Measurements from ENCODE around the gene TSTD1. TPM values are rescaled to one million over a fixed set of nuclear protein-coding genes. Genes with fewer than 3 reads are reported as not detected.

TSTD1 gene
- total RNA-seq, 4 donors from 2014 or later: 15.7 to 46.9 (median 37.4) TPM

DNA sequence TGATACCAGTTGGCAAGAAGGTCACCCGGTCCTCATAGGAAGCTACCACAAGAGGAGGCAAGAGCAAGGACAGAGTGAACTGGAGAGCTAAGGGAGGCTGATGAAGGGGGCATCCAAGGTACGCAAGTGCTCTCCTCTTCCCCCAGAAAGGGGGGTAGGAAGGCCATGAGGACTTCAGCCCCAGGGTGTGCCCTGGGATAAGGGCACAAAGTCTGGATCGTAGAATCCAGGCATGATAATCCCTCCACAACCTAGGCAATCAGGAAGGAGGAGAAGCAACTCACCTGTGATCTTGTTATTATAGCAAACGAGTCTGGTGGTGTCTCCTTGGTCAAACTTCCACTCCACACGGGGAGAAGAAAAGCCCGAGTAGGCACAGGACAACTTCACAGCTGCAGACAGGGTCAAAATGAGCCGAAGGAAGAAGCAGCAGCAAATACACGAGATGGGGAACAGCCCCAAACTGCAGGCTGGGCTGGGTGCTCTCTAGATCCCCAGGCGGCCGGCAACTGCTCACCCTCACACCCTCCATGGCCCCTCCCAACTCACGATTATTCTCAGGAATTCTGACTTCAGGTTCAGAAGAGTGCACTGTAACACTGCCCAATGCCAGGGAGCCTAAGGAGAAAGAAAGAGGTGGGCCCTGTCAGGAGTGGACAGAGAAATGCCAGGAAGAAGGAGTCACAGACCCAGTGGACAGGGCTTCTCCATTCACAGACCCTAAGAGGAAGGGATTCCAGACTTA is 37.9 kb downstream of the TSTD1 start:
- TF ChIP-seq EP300 (IDR thresholded peaks at IDR 0.05) (no peak), POLR2A (IDR thresholded peaks at IDR 0.05) (no peak)
- TF ChIP-seq, protein P1, sequence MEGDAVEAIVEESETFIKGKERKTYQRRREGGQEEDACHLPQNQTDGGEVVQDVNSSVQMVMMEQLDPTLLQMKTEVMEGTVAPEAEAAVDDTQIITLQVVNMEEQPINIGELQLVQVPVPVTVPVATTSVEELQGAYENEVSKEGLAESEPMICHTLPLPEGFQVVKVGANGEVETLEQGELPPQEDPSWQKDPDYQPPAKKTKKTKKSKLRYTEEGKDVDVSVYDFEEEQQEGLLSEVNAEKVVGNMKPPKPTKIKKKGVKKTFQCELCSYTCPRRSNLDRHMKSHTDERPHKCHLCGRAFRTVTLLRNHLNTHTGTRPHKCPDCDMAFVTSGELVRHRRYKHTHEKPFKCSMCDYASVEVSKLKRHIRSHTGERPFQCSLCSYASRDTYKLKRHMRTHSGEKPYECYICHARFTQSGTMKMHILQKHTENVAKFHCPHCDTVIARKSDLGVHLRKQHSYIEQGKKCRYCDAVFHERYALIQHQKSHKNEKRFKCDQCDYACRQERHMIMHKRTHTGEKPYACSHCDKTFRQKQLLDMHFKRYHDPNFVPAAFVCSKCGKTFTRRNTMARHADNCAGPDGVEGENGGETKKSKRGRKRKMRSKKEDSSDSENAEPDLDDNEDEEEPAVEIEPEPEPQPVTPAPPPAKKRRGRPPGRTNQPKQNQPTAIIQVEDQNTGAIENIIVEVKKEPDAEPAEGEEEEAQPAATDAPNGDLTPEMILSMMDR (IDR thresholded peaks at IDR 0.05): no peak
- WGBS, 2 donors: 85 to 86% methylated on average over 11 of the region's 11 CpGs
- Histone ChIP-seq H3K27me3 (no peaks in the 10 kb centered on the region), H3K9me3 (no peaks in the 10 kb centered on the region), H3K4me1 (peaks cover 0 to 3% (median 0%) of the 10 kb centered on the region in 4 donors), H3K4me3 (no peak overlapping the region), H3K27ac (no peak overlapping the region), H3K36me3 (peaks cover 0 to 27% (median 5%) of the 10 kb centered on the region in 3 donors)
- DNase-seq (ENCODE audit: low spot score in 2 of 2): no peak

DNA sequence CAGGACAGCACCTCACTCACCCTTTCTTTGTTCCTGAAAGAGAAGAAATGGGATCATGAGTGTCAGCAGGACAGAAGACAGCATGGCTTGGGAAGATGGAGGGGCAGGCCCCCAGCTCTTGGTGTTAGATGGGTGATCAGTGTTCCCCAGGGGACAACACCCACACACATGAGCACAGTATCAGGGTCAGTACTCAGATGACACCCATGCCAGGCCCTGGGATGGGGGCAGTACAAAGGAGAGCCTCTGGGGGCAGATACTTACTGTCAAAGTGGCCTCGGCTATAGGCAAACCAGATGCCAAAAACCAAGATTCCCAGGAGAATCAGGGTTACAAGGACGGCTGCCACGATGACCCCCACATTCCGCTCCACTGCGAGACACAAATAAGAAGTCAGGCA is 39.4 kb downstream of the TSTD1 start:
- Histone ChIP-seq H3K27ac (no peak overlapping the region), H3K36me3 (peaks cover 0 to 27% (median 5%) of the 10 kb centered on the region in 3 donors), H3K4me3 (no peak overlapping the region), H3K27me3 (no peaks in the 10 kb centered on the region), H3K4me1 (peaks cover 0 to 3% (median 0%) of the 10 kb centered on the region in 4 donors), H3K9me3 (no peaks in the 10 kb centered on the region)
- WGBS, 2 donors: 80 to 85% methylated on average over 5 of the region's 5 CpGs
- TF ChIP-seq POLR2A (IDR thresholded peaks at IDR 0.05) (no peak), EP300 (IDR thresholded peaks at IDR 0.05) (no peak)
- TF ChIP-seq, protein P1 (IDR thresholded peaks at IDR 0.05): no peak
- DNase-seq (ENCODE audit: low spot score in 2 of 2): no peak

DNA sequence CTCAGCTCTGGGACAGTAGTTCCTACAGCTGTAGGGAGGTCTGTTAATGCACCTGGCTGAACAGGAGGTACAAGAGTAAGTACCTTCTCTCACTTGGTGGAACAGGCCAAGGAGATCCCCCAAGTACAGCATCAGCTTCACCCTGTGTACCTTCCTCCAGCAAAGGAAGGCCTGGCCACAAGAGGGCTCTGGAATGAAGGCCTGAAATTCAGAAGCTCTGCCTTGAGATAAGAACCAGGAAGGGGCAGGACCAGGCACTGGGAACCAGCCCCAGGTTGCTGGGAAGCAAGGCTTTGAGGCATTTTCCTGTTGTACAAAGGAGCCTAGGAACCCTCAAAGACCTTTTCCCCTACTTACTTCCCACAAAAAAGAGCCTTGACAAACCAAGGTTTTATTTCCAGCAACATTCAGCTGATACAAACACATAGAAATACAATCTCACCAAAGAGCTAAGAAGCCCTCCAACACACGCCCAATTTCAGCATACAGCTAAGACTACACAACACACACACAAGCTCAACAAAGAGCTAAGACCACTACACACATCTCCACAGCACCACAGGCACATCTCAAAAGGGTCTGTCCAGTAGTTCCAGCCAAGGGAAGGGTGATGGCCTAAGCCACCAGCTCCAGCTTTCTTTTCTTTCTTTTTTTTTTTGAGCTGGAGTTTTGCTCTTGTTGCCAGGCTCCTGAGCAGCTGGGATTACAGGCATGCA is 41.3 kb downstream of the TSTD1 start:
- Histone ChIP-seq H3K9me3 (no peaks in the 10 kb centered on the region), H3K27ac (peak overlapping the region in 1 of 4 donors; percentile 48), H3K4me3 (no peak overlapping the region), H3K36me3 (peaks cover 0 to 27% (median 5%) of the 10 kb centered on the region in 3 donors), H3K27me3 (no peaks in the 10 kb centered on the region), H3K4me1 (peaks cover 0 to 3% (median 0%) of the 10 kb centered on the region in 4 donors)
- WGBS, 2 donors: 65 to 83% methylated on average over 1 of the region's 1 CpG
- peak in 1 of 2 donors; percentile 41 for DNase-seq (ENCODE audit: low spot score in 2 of 2)
- TF ChIP-seq, protein P1 (IDR thresholded peaks at IDR 0.05): peak; percentile 22 to 53 (median 43)
- TF ChIP-seq POLR2A (IDR thresholded peaks at IDR 0.05): no peak
- TF ChIP-seq EP300 (IDR thresholded peaks at IDR 0.05): peak in 1 of 2 donors; percentile 37

DNA sequence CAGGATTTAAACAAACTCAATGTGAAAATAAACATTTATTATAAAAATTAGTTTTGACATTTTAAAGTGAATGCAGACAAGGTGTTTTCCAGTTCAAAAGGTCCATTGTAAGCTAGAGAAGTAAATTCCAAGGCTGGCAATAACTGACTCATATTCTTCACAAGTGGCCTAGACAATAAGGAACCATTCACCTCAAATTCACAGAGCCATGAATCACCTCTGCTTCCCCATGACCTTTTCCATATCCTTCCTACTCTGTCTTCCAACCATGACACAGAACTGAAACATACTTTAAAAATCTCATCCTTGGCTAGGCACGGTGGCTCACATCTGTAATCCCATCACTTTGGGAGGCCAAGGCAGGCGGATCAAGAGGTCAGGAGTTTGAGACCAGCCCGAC is 42.6 kb downstream of the TSTD1 start:
- H3K27ac ChIP-seq: no peak overlapping the region
- peaks cover 0 to 27% (median 5%) of the 10 kb centered on the region in 3 donors for H3K36me3 ChIP-seq
- DNase-seq (ENCODE audit: low spot score in 2 of 2): no peak
- H3K4me1 ChIP-seq: peaks cover 0 to 3% (median 0%) of the 10 kb centered on the region in 4 donors
- H3K4me3 ChIP-seq: no peak overlapping the region
- TF ChIP-seq EP300 (IDR thresholded peaks at IDR 0.05) (no peak), POLR2A (IDR thresholded peaks at IDR 0.05) (no peak)
- TF ChIP-seq, protein P1 (IDR thresholded peaks at IDR 0.05): no peak
- no peaks in the 10 kb centered on the region for H3K9me3 ChIP-seq
- H3K27me3 ChIP-seq: no peaks in the 10 kb centered on the region
- 77 to 83% methylated on average over 3 of the region's 3 CpGs for WGBS, 2 donors
